Neural cell (in vitro differentiated cells): ENCODE data around the gene INSYN2B.

ENCODE experiments used
- EZH2 ChIP-seq: fragments of 200-600, 300-800 bp; shearing (Covaris generic), sonication (generic); IDR thresholded peaks from 2 replicates; pipeline ENCODE4 v1.6.1; 2014; ENCODE audit warnings: antibody characterized with exemption, low read length, borderline replicate concordance, mild to moderate bottlenecking; ENCODE audit not compliant: insufficient read depth, poor library complexity, severe bottlenecking
- MXI1 ChIP-seq: fragments of 450-650 bp; conservative IDR thresholded peaks from 2 replicates; pipeline ENCODE4 v1.6.1; 2014; ENCODE audit warnings: antibody characterized with exemption, mild to moderate bottlenecking; ENCODE audit not compliant: poor library complexity, severe bottlenecking
- TF ChIP-seq, protein P1 (sequence below): fragments of 450-650 bp; IDR thresholded peaks from 2 replicates; pipeline ENCODE4 v1.5.1; 2014; ENCODE audit warnings: antibody characterized with exemption, mild to moderate bottlenecking, moderate library complexity; ENCODE audit not compliant: poor library complexity, severe bottlenecking

DNA sequence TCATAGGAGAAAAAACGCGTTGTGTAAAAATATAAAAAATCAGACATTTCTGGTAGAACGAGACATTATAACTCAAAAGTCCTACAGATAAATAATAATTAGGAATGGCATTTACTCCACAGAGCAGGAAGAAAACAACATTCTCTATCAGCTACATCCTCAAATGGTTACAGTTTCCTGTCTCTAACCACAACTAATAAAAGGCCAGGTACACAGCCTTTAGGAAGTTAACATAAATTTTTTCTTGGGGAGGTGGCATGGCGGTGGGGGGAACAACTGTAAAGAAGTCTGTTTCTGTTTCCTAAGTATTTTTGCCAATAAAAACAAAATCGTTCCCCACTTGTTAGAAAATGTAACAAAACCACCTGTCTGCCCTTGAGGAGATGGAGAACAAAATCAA is 44.5 kb downstream of the INSYN2B start:
- TF ChIP-seq, protein P1, sequence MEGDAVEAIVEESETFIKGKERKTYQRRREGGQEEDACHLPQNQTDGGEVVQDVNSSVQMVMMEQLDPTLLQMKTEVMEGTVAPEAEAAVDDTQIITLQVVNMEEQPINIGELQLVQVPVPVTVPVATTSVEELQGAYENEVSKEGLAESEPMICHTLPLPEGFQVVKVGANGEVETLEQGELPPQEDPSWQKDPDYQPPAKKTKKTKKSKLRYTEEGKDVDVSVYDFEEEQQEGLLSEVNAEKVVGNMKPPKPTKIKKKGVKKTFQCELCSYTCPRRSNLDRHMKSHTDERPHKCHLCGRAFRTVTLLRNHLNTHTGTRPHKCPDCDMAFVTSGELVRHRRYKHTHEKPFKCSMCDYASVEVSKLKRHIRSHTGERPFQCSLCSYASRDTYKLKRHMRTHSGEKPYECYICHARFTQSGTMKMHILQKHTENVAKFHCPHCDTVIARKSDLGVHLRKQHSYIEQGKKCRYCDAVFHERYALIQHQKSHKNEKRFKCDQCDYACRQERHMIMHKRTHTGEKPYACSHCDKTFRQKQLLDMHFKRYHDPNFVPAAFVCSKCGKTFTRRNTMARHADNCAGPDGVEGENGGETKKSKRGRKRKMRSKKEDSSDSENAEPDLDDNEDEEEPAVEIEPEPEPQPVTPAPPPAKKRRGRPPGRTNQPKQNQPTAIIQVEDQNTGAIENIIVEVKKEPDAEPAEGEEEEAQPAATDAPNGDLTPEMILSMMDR, result no peak
- TF ChIP-seq EZH2 (no peak), MXI1 (no peak)
